ENCODE data around the gene CRACR2A. TPM values are rescaled to one million over a fixed set of nuclear protein-coding genes. Genes with fewer than 3 reads are reported as not detected.

Gene CRACR2A
- total RNA-seq, 1 experiment from 2014 or later, result 22.3 TPM

DNA sequence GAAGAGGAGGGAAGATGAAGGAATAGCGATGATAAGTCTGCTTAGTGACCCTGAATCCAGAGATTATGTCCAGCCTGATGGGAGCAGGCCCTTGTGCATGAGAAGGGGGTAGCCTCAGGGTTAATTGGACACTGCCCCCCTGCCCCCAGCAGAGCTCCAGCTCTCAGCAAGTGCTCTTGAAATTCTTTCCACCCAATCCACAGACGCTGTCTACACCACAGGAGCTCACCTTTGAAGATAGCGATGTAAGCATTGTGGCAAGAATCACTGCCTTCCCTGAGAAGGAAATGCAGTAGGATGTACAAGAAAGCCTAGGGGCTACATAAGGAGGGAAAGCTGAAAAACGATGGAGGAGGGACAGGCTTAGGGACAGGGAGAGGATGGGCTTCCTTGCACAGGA is 39.4 kb downstream of the CRACR2A start:
- Histone ChIP-seq H3K9me2 (replicated peaks; ENCODE audit: insufficient read depth, low read length) (no peaks in the 10 kb centered on the region), H4K20me1 (ENCODE audit: insufficient read depth, low read depth, low read length) (no peaks in the 10 kb centered on the region), H3K9ac (ENCODE audit: low read length) (no peak overlapping the region), H3K4me1 (ENCODE audit: low read length) (peaks cover 30% of the 10 kb centered on the region), H3K79me2 (ENCODE audit: low read length) (peaks cover 13% of the 10 kb centered on the region), H2AFZ (ENCODE audit: low read length) (no peak overlapping the region), H3K4me2 (ENCODE audit: low read depth, low read length, poor library complexity, severe bottlenecking) (no peak overlapping the region), H3K4me3 (ENCODE audit: low read length) (no peak overlapping the region), H3K27ac (ENCODE audit: low read length) (no peak overlapping the region), H3K36me3 (ENCODE audit: insufficient read depth, low read length) (no peaks in the 10 kb centered on the region), H3K9me3 (ENCODE audit: low read length) (no peaks in the 10 kb centered on the region), H3K27me3 (ENCODE audit: low read length) (no peaks in the 10 kb centered on the region)
- DNase-seq, result no peak

DNA sequence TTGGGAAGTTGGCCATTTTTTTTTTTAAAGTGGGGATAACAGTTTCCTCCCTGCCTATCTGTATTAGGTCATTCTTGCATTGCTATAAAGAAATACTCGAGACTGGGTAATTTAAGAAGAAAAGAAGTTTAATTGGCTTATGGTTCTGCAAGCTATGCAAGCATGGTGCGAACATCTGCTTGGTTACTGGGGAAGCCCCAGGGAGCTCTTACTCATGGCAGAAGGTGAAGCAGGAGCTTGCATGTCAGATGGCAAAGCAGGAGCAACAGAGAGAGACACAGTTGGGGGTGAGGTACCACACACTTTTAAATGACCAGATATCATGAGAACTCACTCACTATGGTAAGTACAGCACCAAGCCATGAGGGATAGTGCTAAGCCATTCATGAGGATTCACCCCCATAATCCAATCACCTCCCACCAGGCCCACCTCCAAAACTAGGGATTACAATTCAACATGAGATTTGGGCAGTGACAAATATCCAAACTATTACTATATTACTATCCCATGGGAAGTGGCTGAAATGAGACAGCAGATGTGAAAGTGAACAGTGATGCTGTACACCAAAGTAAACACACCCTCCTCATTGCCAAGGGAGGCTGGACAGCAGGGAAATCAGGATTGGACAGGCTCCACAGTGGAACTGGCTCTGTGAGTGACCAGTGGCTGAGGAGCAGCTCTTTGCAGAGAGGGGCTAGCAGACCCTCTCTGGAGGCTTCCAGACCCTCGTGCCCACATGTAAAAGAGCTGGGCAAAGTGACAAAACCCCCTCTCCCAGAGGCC is 40.5 kb downstream of the CRACR2A start:
- no peak for DNase-seq
- no peaks in the 10 kb centered on the region for H3K36me3 ChIP-seq (ENCODE audit: insufficient read depth, low read length)

DNA sequence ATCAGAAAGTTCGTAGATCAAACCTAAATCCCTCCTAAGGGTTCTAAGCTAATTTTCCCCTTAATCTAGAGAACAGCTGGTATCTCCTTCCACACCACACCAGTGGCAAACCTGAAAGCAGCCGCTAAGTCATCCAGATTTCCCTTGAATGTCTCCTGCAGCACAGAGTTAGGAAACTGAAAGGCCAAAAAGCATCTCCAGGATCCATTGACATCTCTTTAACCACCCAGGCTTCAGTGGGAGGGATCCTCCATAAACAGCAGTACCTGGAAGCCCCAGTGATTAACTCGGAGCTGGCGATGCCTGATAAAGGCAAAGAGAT is 47.6 kb downstream of the CRACR2A start:
- Histone ChIP-seq H3K79me2 (ENCODE audit: low read length) (peaks cover 38% of the 10 kb centered on the region), H3K4me3 (ENCODE audit: low read length) (no peak overlapping the region), H3K9ac (ENCODE audit: low read length) (no peak overlapping the region), H3K27me3 (ENCODE audit: low read length) (no peaks in the 10 kb centered on the region), H3K4me1 (ENCODE audit: low read length) (peaks cover 15% of the 10 kb centered on the region), H3K9me2 (replicated peaks; ENCODE audit: insufficient read depth, low read length) (no peaks in the 10 kb centered on the region), H4K20me1 (ENCODE audit: insufficient read depth, low read depth, low read length) (no peaks in the 10 kb centered on the region), H3K4me2 (ENCODE audit: low read depth, low read length, poor library complexity, severe bottlenecking) (no peak overlapping the region), H3K9me3 (ENCODE audit: low read length) (peaks cover 3% of the 10 kb centered on the region; the same call in 1 of the 2 replicates), H3K27ac (ENCODE audit: low read length) (no peak overlapping the region), H3K36me3 (ENCODE audit: insufficient read depth, low read length) (no peaks in the 10 kb centered on the region; the same call in 1 of the 2 replicates), H2AFZ (ENCODE audit: low read length) (no peak overlapping the region)
- DNase-seq, result no peak

More for the DNA sequence above, 40.5 kb downstream of the CRACR2A start:
- Histone ChIP-seq H2AFZ (ENCODE audit: low read length) (no peak overlapping the region), H3K4me1 (ENCODE audit: low read length) (peaks cover 25% of the 10 kb centered on the region), H3K9me2 (replicated peaks; ENCODE audit: insufficient read depth, low read length) (no peaks in the 10 kb centered on the region), H3K9me3 (ENCODE audit: low read length) (no peaks in the 10 kb centered on the region), H3K27me3 (ENCODE audit: low read length) (no peaks in the 10 kb centered on the region), H3K4me2 (ENCODE audit: low read depth, low read length, poor library complexity, severe bottlenecking) (no peak overlapping the region), H3K27ac (ENCODE audit: low read length) (no peak overlapping the region), H3K79me2 (ENCODE audit: low read length) (peaks cover 11% of the 10 kb centered on the region), H3K9ac (ENCODE audit: low read length) (no peak overlapping the region), H3K4me3 (ENCODE audit: low read length) (no peak overlapping the region), H4K20me1 (ENCODE audit: insufficient read depth, low read depth, low read length) (no peaks in the 10 kb centered on the region)

DNA sequence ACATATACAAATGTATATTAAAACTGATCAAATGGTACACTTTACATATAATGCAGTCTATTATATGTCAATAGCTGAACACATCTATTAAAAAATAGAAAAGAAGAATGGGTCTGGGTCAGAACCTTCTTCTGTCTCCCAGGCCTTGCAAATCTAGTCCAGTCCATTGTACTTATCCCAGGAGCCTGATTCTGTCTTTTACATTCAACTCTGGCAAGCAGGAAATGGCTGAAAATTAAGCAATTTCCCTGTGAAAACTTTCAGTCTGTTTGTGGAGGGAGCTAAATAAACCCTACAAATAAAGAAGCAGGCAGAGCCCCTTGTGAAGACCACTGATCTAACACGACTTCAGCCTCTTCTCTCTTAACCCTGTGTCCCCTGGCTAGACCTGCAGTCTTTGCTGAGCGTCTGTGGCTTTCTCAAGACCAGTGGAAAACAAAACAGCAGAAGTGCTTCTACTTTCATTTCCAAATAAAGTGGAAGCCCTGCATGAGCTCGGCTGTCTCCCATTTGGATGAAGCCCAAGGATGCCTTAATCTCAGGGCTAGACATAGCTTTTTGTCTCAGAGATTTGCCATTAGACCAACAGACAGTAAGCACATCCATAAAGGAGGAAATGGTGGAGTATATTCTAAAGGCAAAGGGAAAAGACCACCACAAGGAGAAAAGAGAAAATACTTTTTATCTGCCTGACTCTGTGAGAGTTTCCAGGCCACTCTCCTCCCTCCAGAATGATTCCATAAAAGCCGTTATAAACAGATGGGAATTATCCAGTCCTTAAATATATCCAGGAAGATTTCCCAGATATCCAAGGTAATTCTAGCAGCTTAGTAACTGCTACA is 48.2 kb downstream of the CRACR2A start:
- Histone ChIP-seq H3K27me3 (ENCODE audit: low read length) (no peaks in the 10 kb centered on the region), H4K20me1 (ENCODE audit: insufficient read depth, low read depth, low read length) (no peaks in the 10 kb centered on the region), H3K4me2 (ENCODE audit: low read depth, low read length, poor library complexity, severe bottlenecking) (no peak overlapping the region), H3K4me3 (ENCODE audit: low read length) (no peak overlapping the region), H3K9ac (ENCODE audit: low read length) (no peak overlapping the region), H2AFZ (ENCODE audit: low read length) (no peak overlapping the region), H3K4me1 (ENCODE audit: low read length) (peaks cover 10% of the 10 kb centered on the region), H3K27ac (ENCODE audit: low read length) (no peak overlapping the region), H3K9me3 (ENCODE audit: low read length) (peaks cover 3% of the 10 kb centered on the region; the same call in 1 of the 2 replicates), H3K36me3 (ENCODE audit: insufficient read depth, low read length) (no peaks in the 10 kb centered on the region; the same call in 1 of the 2 replicates), H3K79me2 (ENCODE audit: low read length) (peaks cover 40% of the 10 kb centered on the region), H3K9me2 (replicated peaks; ENCODE audit: insufficient read depth, low read length) (no peaks in the 10 kb centered on the region)
- DNase-seq, result no peak

DNA sequence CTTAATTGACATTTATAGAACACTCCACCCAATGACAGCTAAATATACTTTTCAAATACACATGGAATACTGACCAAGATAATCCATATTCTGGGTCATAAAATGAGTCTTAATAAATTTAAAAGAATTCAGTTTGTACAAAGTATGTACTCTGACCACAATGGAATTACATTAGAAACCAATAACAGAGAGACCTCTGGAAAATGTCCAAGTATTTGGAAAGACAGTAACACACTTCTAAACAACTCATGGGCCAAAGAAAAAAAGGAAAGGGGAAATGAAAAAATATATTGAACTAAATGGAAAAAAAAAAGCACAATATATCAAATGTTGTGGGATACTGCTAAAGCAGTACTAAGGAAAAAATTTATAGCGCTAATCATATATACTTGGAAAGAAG is 52.0 kb downstream of the CRACR2A start:
- Histone ChIP-seq H3K9me3 (ENCODE audit: low read length) (peaks cover 3% of the 10 kb centered on the region; the same call in 1 of the 2 replicates), H3K27me3 (ENCODE audit: low read length) (no peaks in the 10 kb centered on the region), H3K9ac (ENCODE audit: low read length) (no peak overlapping the region), H3K27ac (ENCODE audit: low read length) (no peak overlapping the region), H3K36me3 (ENCODE audit: insufficient read depth, low read length) (no peaks in the 10 kb centered on the region; the same call in 1 of the 2 replicates), H3K9me2 (replicated peaks; ENCODE audit: insufficient read depth, low read length) (no peaks in the 10 kb centered on the region), H3K4me3 (ENCODE audit: low read length) (no peak overlapping the region), H4K20me1 (ENCODE audit: insufficient read depth, low read depth, low read length) (no peaks in the 10 kb centered on the region), H3K79me2 (ENCODE audit: low read length) (peaks cover 43% of the 10 kb centered on the region), H2AFZ (ENCODE audit: low read length) (no peak overlapping the region), H3K4me1 (ENCODE audit: low read length) (no peaks in the 10 kb centered on the region), H3K4me2 (ENCODE audit: low read depth, low read length, poor library complexity, severe bottlenecking) (no peak overlapping the region)
- no peak for DNase-seq

DNA sequence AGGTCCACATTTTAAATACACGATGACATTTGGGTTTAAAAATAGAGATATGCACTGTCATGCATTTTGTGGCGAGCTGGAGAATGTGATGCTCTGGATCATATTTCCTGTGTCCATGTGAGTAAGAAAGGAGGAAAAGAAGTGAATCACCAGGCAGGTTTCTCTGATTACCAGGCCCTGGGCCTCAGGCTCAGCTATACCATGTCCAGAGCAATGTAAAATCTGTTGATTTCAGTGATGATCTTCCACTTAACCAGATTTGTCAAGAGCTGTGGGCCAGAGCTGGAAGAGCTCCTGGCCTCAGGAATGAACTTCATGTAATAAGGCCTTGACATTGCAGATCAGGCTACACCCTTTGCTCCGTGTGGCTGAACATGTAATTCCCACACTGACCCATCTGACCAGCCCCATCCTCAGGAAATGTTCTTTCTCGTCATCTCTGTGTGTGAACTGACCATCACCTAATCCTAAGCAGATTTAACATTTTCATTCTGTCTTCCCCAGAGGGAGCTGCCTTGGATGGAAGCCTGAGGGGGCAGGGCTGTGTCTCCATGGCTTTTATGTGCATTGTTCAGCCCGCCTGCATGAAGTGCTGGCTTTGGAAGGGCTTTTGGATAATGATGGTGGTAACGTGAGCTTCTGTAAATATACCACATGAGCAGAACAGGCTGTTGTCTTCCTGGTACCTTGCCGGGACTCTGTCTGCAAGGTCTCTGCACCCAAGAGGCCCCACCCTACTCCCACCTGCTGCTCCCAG is 54.5 kb downstream of the CRACR2A start:
- Histone ChIP-seq H3K36me3 (ENCODE audit: insufficient read depth, low read length) (peaks cover 13% of the 10 kb centered on the region; the same call in 1 of the 2 replicates), H3K27ac (ENCODE audit: low read length) (no peak overlapping the region), H3K27me3 (ENCODE audit: low read length) (no peaks in the 10 kb centered on the region), H3K79me2 (ENCODE audit: low read length) (peaks cover 36% of the 10 kb centered on the region), H3K9me2 (replicated peaks; ENCODE audit: insufficient read depth, low read length) (no peaks in the 10 kb centered on the region), H3K4me1 (ENCODE audit: low read length) (no peaks in the 10 kb centered on the region), H3K9me3 (ENCODE audit: low read length) (peaks cover 2% of the 10 kb centered on the region; the same call in 1 of the 2 replicates), H3K4me3 (ENCODE audit: low read length) (no peak overlapping the region), H2AFZ (ENCODE audit: low read length) (no peak overlapping the region), H3K4me2 (ENCODE audit: low read depth, low read length, poor library complexity, severe bottlenecking) (no peak overlapping the region), H3K9ac (ENCODE audit: low read length) (no peak overlapping the region), H4K20me1 (ENCODE audit: insufficient read depth, low read depth, low read length) (no peaks in the 10 kb centered on the region)
- DNase-seq, result no peak

DNA sequence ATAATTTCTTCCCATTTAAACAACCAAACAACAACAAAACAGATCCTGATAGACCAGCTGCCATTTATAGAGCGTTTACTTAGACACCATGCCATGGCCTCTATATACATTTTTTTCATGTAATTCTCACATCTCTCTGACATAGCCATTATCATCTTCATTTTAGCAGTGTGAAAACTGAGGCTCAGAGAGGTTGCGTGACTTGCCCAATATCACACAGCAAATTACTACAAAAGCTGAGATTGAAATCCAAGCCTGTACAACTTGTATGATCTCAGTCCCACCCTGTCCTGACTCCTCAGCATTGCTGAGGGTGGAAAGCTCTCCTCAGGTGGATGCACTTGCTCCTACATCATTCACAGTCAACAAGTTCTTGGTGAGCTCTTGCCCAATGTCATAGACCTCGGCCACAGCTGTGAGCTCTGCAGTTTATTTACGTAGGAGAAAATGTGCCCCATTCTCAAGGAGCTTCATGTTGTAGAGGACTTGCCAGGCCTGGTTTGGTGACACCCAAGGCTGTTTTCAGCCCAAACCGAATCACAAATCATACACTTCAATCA is 55.5 kb downstream of the CRACR2A start:
- H4K20me1 ChIP-seq (ENCODE audit: insufficient read depth, low read depth, low read length), result no peaks in the 10 kb centered on the region
- H3K36me3 ChIP-seq (ENCODE audit: insufficient read depth, low read length), result peaks cover 15% of the 10 kb centered on the region; the same call in 1 of the 2 replicates
- H2AFZ ChIP-seq (ENCODE audit: low read length), result no peak overlapping the region
- no peaks in the 10 kb centered on the region for H3K9me2 ChIP-seq (replicated peaks; ENCODE audit: insufficient read depth, low read length)
- no peak overlapping the region for H3K27ac ChIP-seq (ENCODE audit: low read length)
- no peaks in the 10 kb centered on the region for H3K9me3 ChIP-seq (ENCODE audit: low read length)
- no peaks in the 10 kb centered on the region for H3K27me3 ChIP-seq (ENCODE audit: low read length)
- no peak overlapping the region for H3K4me2 ChIP-seq (ENCODE audit: low read depth, low read length, poor library complexity, severe bottlenecking)
- no peak overlapping the region for H3K4me3 ChIP-seq (ENCODE audit: low read length)
- peaks cover 28% of the 10 kb centered on the region for H3K79me2 ChIP-seq (ENCODE audit: low read length)
- no peak for DNase-seq
- H3K9ac ChIP-seq (ENCODE audit: low read length), result no peak overlapping the region
- H3K4me1 ChIP-seq (ENCODE audit: low read length), result no peaks in the 10 kb centered on the region

Data from Karpas-422 (cell line).